Measurements from ENCODE around the gene CHKB.

CHKB gene

GRCh38 chr22:50575426-50575941, 7.2 kb downstream of the CHKB start:
- peaks cover 88% of the 10 kb centered on the region for H3K36me3 ChIP-seq (ENCODE audit: insufficient read depth, low read length)
- no peak overlapping the region for H3K27ac ChIP-seq (ENCODE audit: low read depth, low read length, poor library complexity, severe bottlenecking)
- TF ChIP-seq CTCF (IDR thresholded peaks at IDR 0.05; ENCODE audit: low read length) = no peak
- no peak for TF ChIP-seq EZH2 (IDR thresholded peaks at IDR 0.05; ENCODE audit: borderline replicate concordance, low read length)

GRCh38 chr22:50574383-50574755, 8.3 kb downstream of the CHKB start:
- Histone ChIP-seq H4K20me1 (ENCODE audit: insufficient read depth, low read length) (no peaks in the 10 kb centered on the region), H3K4me1 (ENCODE audit: insufficient read depth, low read length, severe bottlenecking) (peaks cover 7% of the 10 kb centered on the region), H3K79me2 (ENCODE audit: insufficient read depth, low read length) (no peaks in the 10 kb centered on the region), H2AFZ (ENCODE audit: low read length) (no peak overlapping the region), H3K9me2 (ENCODE audit: low read depth, low read length) (no peaks in the 10 kb centered on the region), H3K36me3 (ENCODE audit: insufficient read depth, low read length) (peaks cover 88% of the 10 kb centered on the region), H3K9ac (ENCODE audit: low read length) (no peak overlapping the region), H3K27ac (ENCODE audit: low read depth, low read length, poor library complexity, severe bottlenecking) (no peak overlapping the region), H3F3A (ENCODE audit: insufficient read depth, low read length) (no peaks in the 10 kb centered on the region), H3K4me2 (ENCODE audit: low read length) (no peak overlapping the region), H3K27me3 (ENCODE audit: insufficient read depth, low read length) (no peaks in the 10 kb centered on the region), H3K9me3 (ENCODE audit: low read length) (no peaks in the 10 kb centered on the region), H3K4me3 (ENCODE audit: low read depth, low read length, poor library complexity, severe bottlenecking) (no peak overlapping the region)
- TF ChIP-seq CTCF (IDR thresholded peaks at IDR 0.05; ENCODE audit: low read length) (no peak), EZH2 (IDR thresholded peaks at IDR 0.05; ENCODE audit: borderline replicate concordance, low read length) (no peak)

More at GRCh38 chr22:50575426-50575941, 7.2 kb downstream of the CHKB start:
- Histone ChIP-seq H3K9me3 (ENCODE audit: low read length) (no peaks in the 10 kb centered on the region), H3K27me3 (ENCODE audit: insufficient read depth, low read length) (no peaks in the 10 kb centered on the region), H3K79me2 (ENCODE audit: insufficient read depth, low read length) (no peaks in the 10 kb centered on the region), H3K4me1 (ENCODE audit: insufficient read depth, low read length, severe bottlenecking) (no peaks in the 10 kb centered on the region), H3K4me2 (ENCODE audit: low read length) (no peak overlapping the region), H3K9ac (ENCODE audit: low read length) (no peak overlapping the region), H3K4me3 (ENCODE audit: low read depth, low read length, poor library complexity, severe bottlenecking) (no peak overlapping the region), H2AFZ (ENCODE audit: low read length) (no peak overlapping the region), H3F3A (ENCODE audit: insufficient read depth, low read length) (no peaks in the 10 kb centered on the region), H3K9me2 (ENCODE audit: low read depth, low read length) (no peaks in the 10 kb centered on the region), H4K20me1 (ENCODE audit: insufficient read depth, low read length) (no peaks in the 10 kb centered on the region)

GRCh38 chr22:50573491-50574382, 8.9 kb downstream of the CHKB start:
- TF ChIP-seq EZH2 (IDR thresholded peaks at IDR 0.05; ENCODE audit: borderline replicate concordance, low read length) (no peak), CTCF (IDR thresholded peaks at IDR 0.05; ENCODE audit: low read length) (no peak)
- Histone ChIP-seq H2AFZ (ENCODE audit: low read length) (no peak overlapping the region), H3K79me2 (ENCODE audit: insufficient read depth, low read length) (no peaks in the 10 kb centered on the region), H3K9me3 (ENCODE audit: low read length) (no peaks in the 10 kb centered on the region), H3K4me1 (ENCODE audit: insufficient read depth, low read length, severe bottlenecking) (peaks cover 7% of the 10 kb centered on the region), H3F3A (ENCODE audit: insufficient read depth, low read length) (no peaks in the 10 kb centered on the region), H3K27me3 (ENCODE audit: insufficient read depth, low read length) (no peaks in the 10 kb centered on the region), H3K27ac (ENCODE audit: low read depth, low read length, poor library complexity, severe bottlenecking) (no peak overlapping the region), H3K9me2 (ENCODE audit: low read depth, low read length) (no peaks in the 10 kb centered on the region), H4K20me1 (ENCODE audit: insufficient read depth, low read length) (no peaks in the 10 kb centered on the region), H3K36me3 (ENCODE audit: insufficient read depth, low read length) (peaks cover 87% of the 10 kb centered on the region), H3K4me2 (ENCODE audit: low read length) (no peak overlapping the region), H3K9ac (ENCODE audit: low read length) (no peak overlapping the region), H3K4me3 (ENCODE audit: low read depth, low read length, poor library complexity, severe bottlenecking) (no peak overlapping the region)
